PC-3 (cell line): ENCODE data around the gene LARP4B. TPM values are rescaled to one million over a fixed set of nuclear protein-coding genes. Genes with fewer than 3 reads are reported as not detected.

Source experiments
- ATAC-seq: fragments of 200-7000 bp; cut with Tn5 transposase; 2 replicates; pipeline ENCODE4 v1.9.1; 2020; ENCODE audit warnings: mild to moderate bottlenecking, moderate library complexity
- BruUV-seq: library from RNA; stranded (reverse); fragments of 400-500 nt; replicated peaks from 2 replicates; lab custom pipeline; 2021; lab: Mats Ljungman, UMichigan
- CTCF ChIA-PET: fragments of 300-600 bp; sonication (Branson Sonifier 250); formaldehyde crosslinking; loops from one replicate; lab custom pipeline; 2022; ENCODE audit warnings: antibody characterized with exemption; lab: Charles Lee
- POLR2A ChIA-PET: fragments of 300-600 bp; sonication (Branson Sonifier 250); formaldehyde crosslinking; loops from one replicate; lab custom pipeline; 2022; ENCODE audit warnings: antibody characterized with exemption; ENCODE audit not compliant: unreplicated experiment; lab: Charles Lee
- DNase-seq: peaks from one replicate; pipeline ENCODE4 v3.0.0-alpha.2; 2015
- H2AFZ ChIP-seq: fragments of 300-600 bp; sonication (generic); 2 replicates; pipeline ENCODE4 v1.6.0; 2016; ENCODE audit warnings: antibody characterized with exemption, low read length
- H3F3A ChIP-seq: fragments of 300-600 bp; sonication (generic); one replicate; pipeline ENCODE4 v1.6.0; 2017; ENCODE audit warnings: antibody characterized with exemption, low read length, control low read depth, mild to moderate bottlenecking; ENCODE audit not compliant: unreplicated experiment
- H3K27ac ChIP-seq: fragments of 300-600 bp; sonication (generic); 2 replicates; pipeline ENCODE4 v1.5.1; 2016; ENCODE audit warnings: mild to moderate bottlenecking, low read length
- H3K27me3 ChIP-seq: fragments of 300-600 bp; sonication (generic); 2 replicates; pipeline ENCODE4 v1.6.1; 2016; ENCODE audit warnings: low read length, mixed read lengths
- H3K36me3 ChIP-seq: fragments of 300-600 bp; sonication (generic); 2 replicates; pipeline ENCODE4 v1.6.1; 2016; ENCODE audit warnings: low read depth, mixed run types, low read length, mixed read lengths
- H3K4me1 ChIP-seq: fragments of 300-600 bp; sonication (generic); 2 replicates; pipeline ENCODE4 v1.5.1; 2016; ENCODE audit warnings: low read length; ENCODE audit not compliant: insufficient read depth
- H3K4me2 ChIP-seq: fragments of 300-600 bp; sonication (generic); 2 replicates; pipeline ENCODE4 v1.6.0; 2016; ENCODE audit warnings: low read length
- H3K4me3 ChIP-seq: fragments of 300-600 bp; sonication (generic); 2 replicates; pipeline ENCODE4 v1.5.1; 2016; ENCODE audit warnings: mild to moderate bottlenecking, low read length, mixed read lengths
- H3K79me2 ChIP-seq: fragments of 300-600 bp; sonication (generic); 2 replicates; pipeline ENCODE4 v1.6.1; 2017; ENCODE audit warnings: low read length, mixed read lengths
- H3K9ac ChIP-seq: fragments of 300-600 bp; sonication (generic); 2 replicates; pipeline ENCODE4 v1.6.0; 2016; ENCODE audit warnings: mild to moderate bottlenecking, low read length
- H3K9me2 ChIP-seq: fragments of 300-600 bp; sonication (generic); replicated peaks from 2 replicates; pipeline ENCODE4 v1.6.1; 2016; ENCODE audit warnings: mixed run types, low read length, mixed read lengths
- H3K9me3 ChIP-seq: fragments of 300-600 bp; sonication (generic); 2 replicates; pipeline ENCODE4 v1.6.1; 2016; ENCODE audit warnings: low read length, mixed read lengths
- H4K20me1 ChIP-seq: fragments of 300-600 bp; sonication (generic); 2 replicates; pipeline ENCODE4 v1.6.1; 2016; ENCODE audit warnings: low read length, mixed read lengths
- CTCF ChIP-seq: fragments of 300-600 bp; sonication (generic); conservative IDR thresholded peaks from 2 replicates; pipeline ENCODE4 v1.5.1; 2017; ENCODE audit warnings: antibody characterized with exemption, low read depth, mild to moderate bottlenecking, low read length
- EZH2 ChIP-seq: fragments of 300-600 bp; sonication (generic); IDR thresholded peaks from one replicate; pipeline ENCODE4 v1.6.1; 2017; ENCODE audit warnings: antibody characterized with exemption, mild to moderate bottlenecking, low read length; ENCODE audit not compliant: unreplicated experiment
- EZH2phosphoT487 ChIP-seq: fragments of 300-600 bp; sonication (generic); IDR thresholded peaks from 2 replicates; pipeline ENCODE4 v1.6.1; 2018; ENCODE audit warnings: mild to moderate bottlenecking, antibody characterized with exemption, low read length, borderline replicate concordance
- intact Hi-C: fragments of 100-400 bp; cut with micrococcal nuclease; formaldehyde crosslinking; loops from 2 replicates; pipeline ENCODE4 v1.9.0; 2023
- total RNA-seq: library from RNA; depleted of rRNA; stranded (reverse); fragments of >200 nt; gene quantifications from 2 replicates; pipeline ENCODE4 v1.2.3, GENCODE V29; 2014

LARP4B gene
- total RNA-seq, 1 experiment from 2014 or later: 33.9 TPM

- H3K9me2 ChIP-seq: no peaks in the 10 kb centered on the region
- no peak for TF ChIP-seq EZH2phosphoT487
- no peak for TF ChIP-seq CTCF
- no peak for TF ChIP-seq EZH2
- no peaks in the 10 kb centered on the region for H4K20me1 ChIP-seq
- ChIA-PET POLR2A (no interaction called here), CTCF (no interaction called here)
- intact Hi-C loops: no loop called here
- no peak overlapping the region for H3K27ac ChIP-seq
- H3K4me2 ChIP-seq: no peak overlapping the region
- no peak overlapping the region for H2AFZ ChIP-seq
- BruUV-seq: no TSS peak
- no peaks in the 10 kb centered on the region for H3K36me3 ChIP-seq
- no peak overlapping the region for H3K4me3 ChIP-seq
- H3K9me3 ChIP-seq: no peaks in the 10 kb centered on the region
- no peaks in the 10 kb centered on the region for H3K79me2 ChIP-seq
- 0 out of 2 replicates have a peak, but pooled peaks cover 10% of the 10 kb centered on the region for H3K4me1 ChIP-seq
- H3K9ac ChIP-seq: no peak overlapping the region
- ATAC-seq (no peak), DNase-seq (no peak)
- H3K27me3 ChIP-seq: no peaks in the 10 kb centered on the region
- H3F3A ChIP-seq: no peaks in the 10 kb centered on the region
Observed at GRCh38 chr10:974038-974784, 42.7 kb upstream of the LARP4B start.

GRCh38 chr10:972763-973162 lies 41.3 kb upstream of the LARP4B start:
- ChIA-PET POLR2A (no interaction called here), CTCF (no interaction called here)
- H3K9me3 ChIP-seq: no peaks in the 10 kb centered on the region
- BruUV-seq: no TSS peak
- no peak overlapping the region for H3K4me3 ChIP-seq
- H3K27me3 ChIP-seq: no peaks in the 10 kb centered on the region
- H4K20me1 ChIP-seq: no peaks in the 10 kb centered on the region
- H3K9ac ChIP-seq: no peak overlapping the region
- no peak overlapping the region for H3K4me2 ChIP-seq
- ATAC-seq: no peak
- H3K79me2 ChIP-seq: no peaks in the 10 kb centered on the region
- no peak overlapping the region for H3K27ac ChIP-seq
- H3K9me2 ChIP-seq: no peaks in the 10 kb centered on the region
- H3K4me1 ChIP-seq: 0 out of 2 replicates have a peak, but pooled peaks cover 10% of the 10 kb centered on the region
- H3F3A ChIP-seq: no peaks in the 10 kb centered on the region
- no peak for DNase-seq
- no peak for TF ChIP-seq EZH2phosphoT487
- intact Hi-C loops: no loop called here
- no peak overlapping the region for H2AFZ ChIP-seq
- no peaks in the 10 kb centered on the region for H3K36me3 ChIP-seq

- Histone ChIP-seq H3K36me3 (no peaks in the 10 kb centered on the region), H3K9me2 (no peaks in the 10 kb centered on the region), H3K9me3 (no peaks in the 10 kb centered on the region), H3K9ac (no peak overlapping the region), H3K4me1 (0 out of 2 replicates have a peak, but pooled peaks cover 10% of the 10 kb centered on the region), H2AFZ (no peak overlapping the region), H3K4me2 (no peak overlapping the region), H4K20me1 (no peaks in the 10 kb centered on the region), H3K27ac (no peak overlapping the region), H3F3A (no peaks in the 10 kb centered on the region), H3K27me3 (no peaks in the 10 kb centered on the region), H3K4me3 (no peak overlapping the region), H3K79me2 (no peaks in the 10 kb centered on the region)
- intact Hi-C loops: no loop called here
- TF ChIP-seq EZH2phosphoT487: no peak
- no peak for TF ChIP-seq CTCF
- no peak for TF ChIP-seq EZH2
- ATAC-seq (no peak), DNase-seq (no peak)
- BruUV-seq: no TSS peak
- POLR2A ChIA-PET: no interaction called here
- CTCF ChIA-PET: no interaction called here
Observed at GRCh38 chr10:971613-972012, 40.1 kb upstream of the LARP4B start.
